PC-9 (cell line): Measurements from ENCODE around the gene KTN1. TPM values are rescaled to one million over a fixed set of nuclear protein-coding genes. Genes with fewer than 3 reads are reported as not detected.

Source experiments
- BruUV-seq: library from RNA; stranded (reverse); fragments of 400-500 nt; replicated peaks from 2 replicates; lab custom pipeline; 2021; lab: Mats Ljungman, UMichigan
- CTCF ChIA-PET: fragments of 300-600 bp; sonication (Branson Sonifier 250); formaldehyde crosslinking; loops from one replicate; lab custom pipeline; 2022; ENCODE audit warnings: antibody characterized with exemption; lab: Charles Lee
- POLR2A ChIA-PET: fragments of 300-600 bp; sonication (Branson Sonifier 250); formaldehyde crosslinking; loops from one replicate; lab custom pipeline; 2022; ENCODE audit warnings: antibody characterized with exemption; ENCODE audit not compliant: unreplicated experiment; lab: Charles Lee
- DNase-seq, 2 experiments: peaks; one replicate each; pipeline versions ENCODE4 v3.0.0 to v3.0.0-alpha.2; 2015 to 2022; ENCODE audit warnings: mixed read lengths in 1 of 2
- H2AFZ ChIP-seq: fragments of 200-600 bp; sonication (generic); 2 replicates; pipeline ENCODE4 v1.8.1; 2017; ENCODE audit warnings: antibody characterized with exemption
- H3F3A ChIP-seq: fragments of 200-600 bp; sonication (generic); 2 replicates; pipeline ENCODE4 v1.8.1; 2017; ENCODE audit warnings: antibody characterized with exemption, mild to moderate bottlenecking, low read depth; ENCODE audit not compliant: insufficient read depth
- H3K27ac ChIP-seq: fragments of 200-600 bp; sonication (generic); 2 replicates; pipeline ENCODE4 v1.6.1; 2016; ENCODE audit warnings: mixed run types
- H3K27me3 ChIP-seq: fragments of 200-600 bp; sonication (generic); 2 replicates; pipeline ENCODE4 v1.6.1; 2016; ENCODE audit warnings: low read depth, mixed run types; ENCODE audit not compliant: insufficient read depth
- H3K36me3 ChIP-seq: fragments of 200-600 bp; sonication (generic); 2 replicates; pipeline ENCODE4 v1.6.1; 2016; ENCODE audit warnings: low read depth, mixed run types
- H3K4me1 ChIP-seq: fragments of 200-600 bp; sonication (generic); replicated peaks from 2 replicates; pipeline ENCODE4 v1.6.1; 2016; ENCODE audit warnings: mixed run types; ENCODE audit not compliant: insufficient read depth
- H3K4me2 ChIP-seq: fragments of 200-600 bp; sonication (generic); 2 replicates; pipeline ENCODE4 v1.6.1; 2017; ENCODE audit warnings: mixed run types
- H3K4me3 ChIP-seq: fragments of 200-600 bp; sonication (generic); 2 replicates; pipeline ENCODE4 v1.6.1; 2016; ENCODE audit warnings: mixed run types
- H3K79me2 ChIP-seq: fragments of 200-600 bp; sonication (generic); 2 replicates; pipeline ENCODE4 v1.6.1; 2017; ENCODE audit warnings: low read depth, mixed run types
- H3K9me2 ChIP-seq: fragments of 200-600 bp; sonication (generic); 2 replicates; pipeline ENCODE4 v1.8.1; 2017; ENCODE audit warnings: mild to moderate bottlenecking; ENCODE audit not compliant: insufficient read depth
- H3K9me3 ChIP-seq: fragments of 200-600 bp; sonication (generic); 2 replicates; pipeline ENCODE4 v1.8.1; 2016; ENCODE audit warnings: low read depth; ENCODE audit not compliant: insufficient read depth
- H4K20me1 ChIP-seq: fragments of 200-600 bp; sonication (generic); 2 replicates; pipeline ENCODE4 v1.8.1; 2017; ENCODE audit not compliant: insufficient read depth
- EZH2 ChIP-seq: fragments of 200-600 bp; sonication (generic); IDR thresholded peaks from 2 replicates; pipeline ENCODE4 v1.8.0; 2017; ENCODE audit warnings: antibody characterized with exemption, low read depth
- intact Hi-C: fragments of 100-400 bp; cut with micrococcal nuclease; formaldehyde crosslinking; loops from one replicate; pipeline ENCODE4 v1.10.0; 2022; ENCODE audit not compliant: unreplicated experiment
- total RNA-seq: library from RNA; stranded (reverse); gene quantifications from 2 replicates; pipeline ENCODE4 v1.2.3, GENCODE V29; 2021
- TF ChIP-seq, protein P1 (sequence below): fragments of 200-600 bp; sonication (generic); conservative IDR thresholded peaks from 2 replicates; pipeline ENCODE4 v1.6.1; 2017; ENCODE audit warnings: mixed run types, antibody characterized with exemption, mild to moderate bottlenecking, moderate library complexity

KTN1 gene
- total RNA-seq, 1 experiment from 2014 or later = 250 TPM

DNA sequence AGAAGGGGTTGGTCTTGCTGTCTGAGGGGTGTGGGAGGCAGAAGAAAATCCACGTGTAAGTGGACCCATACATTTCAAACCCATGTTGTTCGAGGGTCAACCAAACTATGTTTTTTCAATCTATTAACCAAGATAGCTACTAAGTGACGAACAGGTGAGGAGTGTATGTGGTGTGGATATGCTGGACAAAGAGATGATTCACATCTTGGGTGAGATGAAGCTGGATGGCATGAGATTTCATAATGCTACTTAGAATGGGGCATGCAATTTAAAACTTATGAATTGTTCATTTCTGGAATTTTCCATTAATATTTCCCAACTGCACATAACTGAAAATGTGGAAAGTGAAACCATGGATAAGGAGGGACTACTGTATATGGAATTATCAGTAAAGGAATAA, 17.9 kb upstream of the KTN1 start:
- no peak overlapping the region for H3K27ac ChIP-seq
- TF ChIP-seq EZH2 = no peak
- TF ChIP-seq, protein P1, sequence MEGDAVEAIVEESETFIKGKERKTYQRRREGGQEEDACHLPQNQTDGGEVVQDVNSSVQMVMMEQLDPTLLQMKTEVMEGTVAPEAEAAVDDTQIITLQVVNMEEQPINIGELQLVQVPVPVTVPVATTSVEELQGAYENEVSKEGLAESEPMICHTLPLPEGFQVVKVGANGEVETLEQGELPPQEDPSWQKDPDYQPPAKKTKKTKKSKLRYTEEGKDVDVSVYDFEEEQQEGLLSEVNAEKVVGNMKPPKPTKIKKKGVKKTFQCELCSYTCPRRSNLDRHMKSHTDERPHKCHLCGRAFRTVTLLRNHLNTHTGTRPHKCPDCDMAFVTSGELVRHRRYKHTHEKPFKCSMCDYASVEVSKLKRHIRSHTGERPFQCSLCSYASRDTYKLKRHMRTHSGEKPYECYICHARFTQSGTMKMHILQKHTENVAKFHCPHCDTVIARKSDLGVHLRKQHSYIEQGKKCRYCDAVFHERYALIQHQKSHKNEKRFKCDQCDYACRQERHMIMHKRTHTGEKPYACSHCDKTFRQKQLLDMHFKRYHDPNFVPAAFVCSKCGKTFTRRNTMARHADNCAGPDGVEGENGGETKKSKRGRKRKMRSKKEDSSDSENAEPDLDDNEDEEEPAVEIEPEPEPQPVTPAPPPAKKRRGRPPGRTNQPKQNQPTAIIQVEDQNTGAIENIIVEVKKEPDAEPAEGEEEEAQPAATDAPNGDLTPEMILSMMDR = no peak
- H4K20me1 ChIP-seq = no peaks in the 10 kb centered on the region
- ChIA-PET POLR2A (no interaction called here), CTCF (no interaction called here)
- DNase-seq = no peak
- peaks cover 8% of the 10 kb centered on the region for H3K4me1 ChIP-seq
- no peak overlapping the region for H3K4me3 ChIP-seq
- intact Hi-C loops = no loop called here
- BruUV-seq = no TSS peak
- H3K4me2 ChIP-seq = no peak overlapping the region
- no peaks in the 10 kb centered on the region for H3K79me2 ChIP-seq
- H3F3A ChIP-seq = no peaks in the 10 kb centered on the region
- H3K9me2 ChIP-seq = no peaks in the 10 kb centered on the region
- no peaks in the 10 kb centered on the region for H3K27me3 ChIP-seq
- H3K9me3 ChIP-seq = no peaks in the 10 kb centered on the region
- H3K36me3 ChIP-seq = no peaks in the 10 kb centered on the region
- H2AFZ ChIP-seq = no peak overlapping the region

DNA sequence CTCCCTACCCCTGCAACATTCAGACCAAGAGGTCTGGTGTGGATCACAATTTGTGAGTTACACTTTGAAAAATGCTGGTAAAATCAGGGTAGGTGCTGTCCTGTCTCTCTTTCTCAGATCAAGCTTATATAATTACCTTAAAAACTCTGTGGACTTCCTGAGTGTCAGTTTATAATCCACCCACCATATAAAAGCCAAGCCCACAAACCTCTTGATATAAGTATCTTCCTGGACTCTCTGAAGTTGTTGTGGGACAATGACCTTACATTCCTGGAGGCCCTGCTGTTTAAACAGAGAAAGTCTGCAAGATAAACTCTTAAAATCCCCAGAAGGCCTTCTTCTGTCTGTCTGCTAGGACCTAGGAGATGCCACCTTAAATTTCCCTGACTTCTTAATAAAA, 11.4 kb upstream of the KTN1 start:
- POLR2A ChIA-PET = interaction anchor here (0.6 kb wide), 1 partner anchor 15 kb away, joined by 5 read pairs; no protein-coding TSS in a partner anchor
- H3K27ac ChIP-seq = no peak overlapping the region
- no peaks in the 10 kb centered on the region for H3K9me3 ChIP-seq
- no TSS peak for BruUV-seq
- H3F3A ChIP-seq = no peaks in the 10 kb centered on the region
- H3K36me3 ChIP-seq = no peaks in the 10 kb centered on the region
- CTCF ChIA-PET = no interaction called here
- intact Hi-C loops = no loop called here
- DNase-seq = no peak
- TF ChIP-seq EZH2 = no peak
- TF ChIP-seq, protein P1 = no peak
- no peak overlapping the region for H3K4me3 ChIP-seq
- no peaks in the 10 kb centered on the region for H3K79me2 ChIP-seq
- H2AFZ ChIP-seq = no peak overlapping the region
- no peaks in the 10 kb centered on the region for H3K4me1 ChIP-seq
- H3K4me2 ChIP-seq = no peak overlapping the region
- H3K27me3 ChIP-seq = no peaks in the 10 kb centered on the region
- H3K9me2 ChIP-seq = no peaks in the 10 kb centered on the region
- H4K20me1 ChIP-seq = no peaks in the 10 kb centered on the region

DNA sequence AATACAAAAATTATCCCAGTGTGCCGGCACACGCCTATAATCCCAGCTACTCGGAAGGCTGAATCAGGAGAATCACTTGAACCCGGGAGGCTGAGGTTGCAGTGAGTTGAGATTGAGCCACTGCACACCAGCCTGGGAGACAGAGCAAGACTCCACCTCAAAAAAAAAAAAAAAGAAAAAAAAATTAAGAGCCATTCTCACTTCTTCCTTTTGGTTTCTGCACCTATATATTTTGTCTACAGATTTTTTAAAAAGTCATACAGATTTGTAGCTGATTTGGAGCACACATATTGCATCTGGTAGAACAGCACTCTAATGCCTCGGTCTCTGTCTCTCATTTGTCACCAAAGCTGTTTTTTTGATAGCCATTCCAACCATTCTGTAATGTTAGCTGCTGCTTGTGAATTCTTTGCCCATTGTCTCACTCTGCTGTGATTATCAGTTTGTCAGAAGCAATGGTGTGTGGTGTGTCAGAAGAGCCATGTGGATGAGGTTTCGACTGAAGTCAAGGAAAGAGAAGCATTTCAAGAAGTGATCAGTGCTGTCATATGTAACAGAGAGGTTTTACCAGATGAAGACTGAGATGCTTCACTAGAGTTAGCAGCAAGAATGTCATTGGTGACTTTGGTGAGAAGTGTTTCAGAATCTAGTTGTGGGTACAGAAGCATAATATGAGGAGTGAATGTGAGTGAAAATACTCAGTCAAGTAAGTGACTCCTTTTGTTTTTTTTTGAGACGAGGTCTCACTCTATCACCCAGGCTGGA, 8.7 kb upstream of the KTN1 start:
- Histone ChIP-seq H3K9me3 (no peaks in the 10 kb centered on the region), H3K36me3 (no peaks in the 10 kb centered on the region), H3K4me3 (no peak overlapping the region), H3K4me1 (no peaks in the 10 kb centered on the region), H3K27me3 (no peaks in the 10 kb centered on the region), H3K27ac (no peak overlapping the region), H3K79me2 (no peaks in the 10 kb centered on the region), H3K9me2 (no peaks in the 10 kb centered on the region), H2AFZ (no peak overlapping the region), H3F3A (no peaks in the 10 kb centered on the region), H4K20me1 (no peaks in the 10 kb centered on the region), H3K4me2 (no peak overlapping the region)
- TF ChIP-seq, protein P1 = no peak
- no peak for TF ChIP-seq EZH2
- intact Hi-C loops = no loop called here
- no TSS peak for BruUV-seq
- no peak for DNase-seq
- ChIA-PET POLR2A (no interaction called here), CTCF (no interaction called here)
